ENCODE results near the gene CTIF.

- TF ChIP-seq POLR2AphosphoS5 (IDR thresholded peaks at IDR 0.05) (no peak), POLR2A (IDR thresholded peaks at IDR 0.05) (no peak)
- TF ChIP-seq, protein P1, sequence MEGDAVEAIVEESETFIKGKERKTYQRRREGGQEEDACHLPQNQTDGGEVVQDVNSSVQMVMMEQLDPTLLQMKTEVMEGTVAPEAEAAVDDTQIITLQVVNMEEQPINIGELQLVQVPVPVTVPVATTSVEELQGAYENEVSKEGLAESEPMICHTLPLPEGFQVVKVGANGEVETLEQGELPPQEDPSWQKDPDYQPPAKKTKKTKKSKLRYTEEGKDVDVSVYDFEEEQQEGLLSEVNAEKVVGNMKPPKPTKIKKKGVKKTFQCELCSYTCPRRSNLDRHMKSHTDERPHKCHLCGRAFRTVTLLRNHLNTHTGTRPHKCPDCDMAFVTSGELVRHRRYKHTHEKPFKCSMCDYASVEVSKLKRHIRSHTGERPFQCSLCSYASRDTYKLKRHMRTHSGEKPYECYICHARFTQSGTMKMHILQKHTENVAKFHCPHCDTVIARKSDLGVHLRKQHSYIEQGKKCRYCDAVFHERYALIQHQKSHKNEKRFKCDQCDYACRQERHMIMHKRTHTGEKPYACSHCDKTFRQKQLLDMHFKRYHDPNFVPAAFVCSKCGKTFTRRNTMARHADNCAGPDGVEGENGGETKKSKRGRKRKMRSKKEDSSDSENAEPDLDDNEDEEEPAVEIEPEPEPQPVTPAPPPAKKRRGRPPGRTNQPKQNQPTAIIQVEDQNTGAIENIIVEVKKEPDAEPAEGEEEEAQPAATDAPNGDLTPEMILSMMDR (IDR thresholded peaks at IDR 0.05 in 8 of 11, conservative IDR thresholded peaks at IDR 0.05 in 3 of 11) = no peak
Measured at GRCh38 chr18:48636436-48636835, 97.6 kb downstream of the CTIF start.
